Peyer's patch (tissue), 4 donors: ENCODE data around the gene FAM236B. TPM values are rescaled to one million over a fixed set of nuclear protein-coding genes. Genes with fewer than 3 reads are reported as not detected.
"Not testable (repeated sequence)": the region's sequence is repeated elsewhere in the genome, so short reads cannot be mapped to it uniquely, and the experiment has no call there.

Source experiments
- DNase-seq, 3 donors: peaks; one replicate each; pipeline ENCODE4 v3.0.0-alpha.2; 2017 to 2019
- H3K27ac ChIP-seq, 4 donors: fragments of 200-600 bp; sonication (generic); one replicate each; pipeline ENCODE4 v1.5.1; 2016 to 2019
- H3K27me3 ChIP-seq, 2 donors: fragments of 200-600 bp; sonication (generic); one replicate each; pipeline ENCODE4 v1.5.1; 2019
- H3K36me3 ChIP-seq, 3 donors: fragments of 200-600 bp; sonication (generic); one replicate each; pipeline ENCODE4 v1.5.1; 2016 to 2019
- H3K4me1 ChIP-seq, 4 donors: fragments of 200-600 bp; sonication (generic); one replicate each; pipeline ENCODE4 v1.5.1; 2016 to 2019
- H3K4me3 ChIP-seq, 4 donors: fragments of 200-600 bp; sonication (generic); 1 replicate in 3 of 4; 2 replicates in 1 of 4; pipeline ENCODE4 v1.5.1; 2016 to 2019; ENCODE audit warnings: mild to moderate bottlenecking in 1 of 4
- H3K9me3 ChIP-seq, 4 donors: fragments of 200-600 bp; sonication (generic); one replicate each; pipeline ENCODE4 v1.5.1; 2016 to 2019; ENCODE audit warnings: mild to moderate bottlenecking in 1 of 4
- total RNA-seq, 4 donors: library from RNA; depleted of rRNA; stranded (reverse); fragments of >200 nt; gene quantifications; one replicate each; pipeline ENCODE4 v1.1.0, GENCODE V29; 2016

The FAM236B gene
- total RNA-seq = not detected

DNA sequence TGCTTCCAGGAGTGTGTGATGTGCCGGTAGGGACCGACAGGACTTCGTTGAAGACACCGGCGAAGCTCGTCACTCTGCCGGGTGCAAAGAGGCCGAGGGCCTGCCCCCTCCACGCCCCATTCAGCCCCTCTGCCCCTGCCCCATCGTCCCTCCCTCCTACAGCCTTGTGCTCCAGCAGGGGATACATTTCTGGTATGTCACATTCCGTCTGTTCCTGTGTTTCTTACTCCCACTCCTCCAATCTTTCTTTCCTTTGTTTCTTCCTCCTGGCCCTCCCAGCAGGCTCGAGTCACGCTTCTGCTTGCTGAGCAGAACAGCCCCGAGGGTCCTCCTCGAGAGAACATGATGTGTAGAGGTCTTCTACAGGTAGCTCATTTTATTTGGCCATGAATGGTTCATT is at the start of gene FAM236B:
TSS of gene FAM236B (minus strand) at position 101 of the 400 bp plus-strand sequence. CDS start at position 1, 100 bp downstream.
- not testable (repeated sequence) for H3K27ac ChIP-seq, H3K9me3 ChIP-seq, H3K4me3 ChIP-seq, H3K27me3 ChIP-seq, H3K36me3 ChIP-seq, H3K4me1 ChIP-seq, DNase-seq

DNA sequence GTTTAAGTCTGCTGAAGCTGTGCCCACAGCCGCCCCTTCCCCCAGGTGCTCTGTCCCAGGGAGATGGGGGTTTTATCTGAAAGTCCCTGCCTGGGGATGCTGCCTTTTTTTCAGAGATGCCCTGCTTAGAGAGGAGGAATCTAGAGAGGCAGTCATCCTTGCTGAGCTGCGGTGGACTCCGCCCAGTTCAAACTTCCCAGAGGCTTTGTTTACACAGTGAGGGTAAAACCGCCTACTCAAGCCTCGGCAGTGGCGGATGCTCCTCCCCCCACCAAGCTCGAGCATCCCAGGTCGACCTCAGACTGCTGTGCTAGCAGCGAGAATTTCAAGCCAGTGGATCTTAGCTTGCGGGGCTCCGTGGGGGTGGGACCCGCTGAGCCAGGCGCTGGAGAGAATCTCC is 48.2 kb upstream of the FAM236B start:
- H3K4me1 ChIP-seq, H3K9me3 ChIP-seq, H3K27me3 ChIP-seq, H3K27ac ChIP-seq, DNase-seq, H3K36me3 ChIP-seq, H3K4me3 ChIP-seq: not testable (repeated sequence)

DNA sequence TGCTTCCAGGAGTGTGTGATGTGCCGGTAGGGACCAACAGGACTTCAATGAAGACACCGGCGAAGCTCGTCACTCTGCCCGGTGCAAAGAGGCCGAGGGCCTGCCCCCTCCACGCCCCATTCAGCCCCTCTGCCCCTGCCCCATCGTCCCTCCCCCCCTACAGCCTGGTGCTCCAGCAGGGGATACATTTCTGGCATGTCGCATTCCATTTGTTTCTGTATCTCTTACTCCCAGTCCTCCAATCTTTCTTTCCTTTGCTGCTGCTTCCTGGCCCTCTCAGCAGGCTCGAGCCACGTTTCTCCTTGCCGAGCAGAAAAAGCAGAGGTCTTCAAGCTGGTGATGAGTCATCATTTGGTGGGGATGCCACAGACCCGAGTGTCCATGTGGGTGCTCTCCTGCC is 25.6 kb upstream of the FAM236B start, which contains the start of gene FAM236D:
TSS of gene FAM236D (minus strand) at position 101 of the 400 bp plus-strand sequence. CDS start at position 1, 100 bp downstream.
- not testable (repeated sequence) for DNase-seq, H3K4me3 ChIP-seq, H3K4me1 ChIP-seq

DNA sequence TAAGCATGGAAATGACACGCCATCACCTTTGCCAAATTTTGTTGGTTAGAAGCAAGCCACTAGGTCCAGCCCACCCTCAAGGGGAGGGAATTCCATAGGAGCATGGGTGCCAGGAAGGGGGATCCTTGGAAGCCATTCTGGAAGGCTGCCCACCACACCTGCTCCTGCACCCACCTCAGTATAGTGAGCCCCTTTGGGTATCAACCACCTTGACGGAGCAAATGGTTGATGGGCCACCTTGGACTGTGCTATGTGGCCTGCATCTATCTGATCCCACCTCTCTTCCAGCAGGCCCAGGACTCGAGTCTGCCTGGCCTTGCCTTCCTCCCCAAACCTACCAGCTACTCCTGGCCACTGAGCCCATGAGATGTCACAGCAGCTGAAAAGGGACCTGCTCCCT is 7.9 kb upstream of the FAM236B start:
- H3K4me1 ChIP-seq, H3K27ac ChIP-seq, H3K4me3 ChIP-seq, DNase-seq, H3K36me3 ChIP-seq, H3K27me3 ChIP-seq, H3K9me3 ChIP-seq: not testable (repeated sequence)

More for the DNA sequence above, 25.6 kb upstream of the FAM236B start, which contains the start of gene FAM236D:
- H3K27me3 ChIP-seq, H3K9me3 ChIP-seq, H3K27ac ChIP-seq, H3K36me3 ChIP-seq: not testable (repeated sequence)

DNA sequence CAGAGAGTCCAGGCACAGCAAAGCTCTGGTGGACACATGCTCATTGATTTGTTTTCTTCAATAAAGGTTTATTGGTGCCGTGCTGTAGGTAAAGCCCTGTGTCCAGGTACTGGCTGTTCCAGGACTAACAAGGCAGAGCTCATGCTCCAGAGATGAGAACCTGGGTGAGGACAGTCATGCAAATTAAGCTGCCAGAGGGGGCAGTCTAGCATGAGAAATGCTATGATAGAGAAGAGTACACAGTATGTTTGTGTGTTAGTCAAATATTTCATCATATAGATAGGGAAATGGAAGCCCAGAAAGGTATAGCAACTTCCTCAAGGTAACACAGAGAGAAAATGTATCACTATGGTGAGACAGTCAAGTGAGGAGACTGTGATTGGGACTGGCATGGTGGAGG is 5.7 kb upstream of the FAM236B start:
- H3K4me3 ChIP-seq, H3K36me3 ChIP-seq, H3K27ac ChIP-seq, H3K9me3 ChIP-seq, H3K27me3 ChIP-seq, H3K4me1 ChIP-seq, DNase-seq: not testable (repeated sequence)

DNA sequence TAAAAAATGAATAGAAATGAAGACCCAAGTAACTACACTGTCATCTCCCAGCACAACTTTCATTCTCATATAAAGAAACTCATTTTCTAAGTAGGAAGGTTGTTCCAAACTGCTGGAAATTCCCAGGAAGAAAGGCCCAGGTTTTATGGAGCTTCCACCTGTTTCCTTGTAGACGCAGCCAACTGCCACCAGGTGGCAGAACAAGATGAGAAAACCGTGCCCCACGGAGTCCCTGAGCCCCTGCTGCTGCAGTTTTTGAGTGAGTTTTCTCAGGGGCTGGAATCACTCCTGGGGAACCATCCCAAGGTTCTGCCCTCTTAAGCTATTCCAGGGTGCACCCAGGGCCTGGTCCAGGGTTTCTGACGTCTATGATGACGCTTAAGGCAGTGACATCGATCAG is 1.5 kb upstream of the FAM236B start:
- not testable (repeated sequence) for H3K9me3 ChIP-seq, H3K4me3 ChIP-seq

DNA sequence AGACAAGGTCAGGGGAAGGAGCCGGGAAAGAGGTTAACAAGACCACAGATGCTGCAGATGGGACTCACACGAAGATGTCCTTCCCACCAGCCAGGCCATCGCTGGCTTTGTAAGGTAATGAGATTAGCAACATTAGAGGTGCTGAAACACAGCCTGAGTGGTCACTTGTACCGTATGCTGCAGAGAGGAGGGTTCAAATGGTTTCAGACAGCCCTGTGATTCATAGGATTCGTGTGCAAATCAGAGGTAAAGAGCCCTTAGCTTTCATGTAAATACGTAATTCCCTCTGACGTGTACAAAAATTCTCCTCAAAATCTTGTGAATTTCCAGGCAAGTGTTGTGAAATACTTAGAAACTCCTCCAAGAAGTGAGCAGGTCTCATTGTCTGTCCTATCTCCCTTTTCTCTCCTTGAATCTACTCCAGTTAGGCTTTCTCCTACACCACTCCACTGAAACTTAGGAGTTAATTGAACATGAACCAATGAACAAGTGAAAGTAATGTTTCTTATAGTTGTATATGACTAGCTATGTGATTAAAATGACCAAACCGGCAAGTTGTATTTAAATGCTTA is 991 bp upstream of the FAM236B start:
- H3K27me3 ChIP-seq, H3K36me3 ChIP-seq, H3K27ac ChIP-seq, H3K4me1 ChIP-seq, H3K4me3 ChIP-seq, H3K9me3 ChIP-seq, DNase-seq: not testable (repeated sequence)

More for the DNA sequence above, 1.5 kb upstream of the FAM236B start:
- H3K27ac ChIP-seq, H3K36me3 ChIP-seq, DNase-seq, H3K27me3 ChIP-seq, H3K4me1 ChIP-seq: not testable (repeated sequence)

DNA sequence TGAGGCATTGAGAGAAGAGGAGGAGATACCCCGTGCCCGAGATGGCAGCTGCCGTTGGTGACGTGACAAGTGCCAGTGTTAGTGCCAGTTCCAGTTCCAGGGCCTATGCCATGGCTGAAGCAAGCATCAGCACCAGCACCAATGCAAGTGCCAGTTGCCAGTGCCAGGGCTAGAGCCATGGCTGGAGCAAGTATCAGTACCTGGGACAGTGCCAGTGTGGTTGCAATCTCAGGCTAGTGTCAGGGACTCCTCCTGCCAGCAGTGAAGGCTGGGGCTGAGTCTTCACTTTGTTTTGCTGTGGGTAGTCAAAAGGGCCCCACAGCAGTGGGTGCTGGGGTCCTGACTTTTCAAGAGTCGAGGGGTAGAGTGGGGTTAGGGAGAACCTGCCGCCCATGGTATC is 4.3 kb downstream of the FAM236B start:
- H3K4me3 ChIP-seq, H3K27ac ChIP-seq, H3K4me1 ChIP-seq, H3K9me3 ChIP-seq, DNase-seq, H3K36me3 ChIP-seq, H3K27me3 ChIP-seq: not testable (repeated sequence)

DNA sequence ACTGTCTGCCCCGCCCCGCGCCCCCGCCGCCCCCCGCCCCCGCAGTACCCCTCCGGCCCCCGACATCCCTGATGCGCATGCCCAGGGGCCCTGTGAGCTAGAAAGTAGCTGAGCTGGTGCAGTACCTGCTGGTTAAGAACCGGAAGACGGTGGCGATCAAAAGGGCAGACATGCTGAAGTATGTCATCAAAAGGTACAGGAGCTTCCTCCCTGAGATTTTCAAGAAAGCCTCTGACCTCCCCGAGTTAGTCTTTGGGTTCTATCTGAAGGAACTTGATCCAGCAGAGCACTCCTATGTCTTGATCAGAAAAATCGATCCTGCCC is 5.0 kb downstream of the FAM236B start:
- not testable (repeated sequence) for H3K4me3 ChIP-seq, H3K9me3 ChIP-seq, H3K4me1 ChIP-seq, H3K36me3 ChIP-seq, H3K27me3 ChIP-seq, H3K27ac ChIP-seq, DNase-seq

DNA sequence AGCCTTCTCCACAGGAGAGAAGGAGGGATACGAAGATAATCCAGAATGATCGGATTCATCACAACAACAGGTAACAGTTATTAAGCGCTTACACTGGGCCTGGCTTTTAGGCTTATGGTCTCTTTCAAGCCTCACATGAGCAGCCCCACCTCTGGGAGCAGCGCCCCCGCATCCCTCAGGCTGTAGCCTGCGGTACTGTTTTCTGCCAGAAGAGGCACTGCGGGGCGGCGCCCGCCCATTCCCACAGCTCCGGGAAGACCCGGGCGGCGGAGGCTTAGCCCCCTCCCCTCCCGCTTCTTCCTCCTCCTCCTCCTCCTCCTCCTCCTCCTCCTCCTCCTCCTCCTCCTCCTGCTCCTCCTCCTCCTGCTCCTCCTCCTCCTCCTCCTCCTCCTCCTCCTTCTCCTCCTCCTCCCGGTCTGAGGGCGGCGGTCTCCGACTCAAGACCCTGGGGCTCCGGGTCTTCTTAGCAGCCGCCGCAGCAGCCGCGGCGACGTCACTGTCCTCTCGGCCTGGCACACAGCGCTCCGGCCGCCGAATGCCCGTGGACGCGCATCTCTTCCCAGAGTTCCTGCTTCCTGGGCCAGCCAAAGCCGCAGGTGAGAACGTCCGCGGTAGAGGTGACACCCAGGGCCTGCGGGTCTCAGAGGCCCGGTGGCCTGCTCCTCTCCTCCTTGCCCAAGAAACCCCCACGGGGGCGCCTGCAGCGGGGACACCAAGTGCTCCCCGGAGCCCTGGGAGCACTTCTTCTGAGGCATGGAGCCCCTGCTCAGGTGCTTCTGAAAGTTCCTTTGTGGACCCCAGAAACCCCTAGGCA is 5.6 kb downstream of the FAM236B start, which contains the start of gene DMRTC1B:
TSS of gene DMRTC1B (plus strand) at position 238 of the 814 bp plus-strand sequence. CDS start 68,246 bp downstream, outside the sequence.
- not testable (repeated sequence) for DNase-seq, H3K9me3 ChIP-seq

DNA sequence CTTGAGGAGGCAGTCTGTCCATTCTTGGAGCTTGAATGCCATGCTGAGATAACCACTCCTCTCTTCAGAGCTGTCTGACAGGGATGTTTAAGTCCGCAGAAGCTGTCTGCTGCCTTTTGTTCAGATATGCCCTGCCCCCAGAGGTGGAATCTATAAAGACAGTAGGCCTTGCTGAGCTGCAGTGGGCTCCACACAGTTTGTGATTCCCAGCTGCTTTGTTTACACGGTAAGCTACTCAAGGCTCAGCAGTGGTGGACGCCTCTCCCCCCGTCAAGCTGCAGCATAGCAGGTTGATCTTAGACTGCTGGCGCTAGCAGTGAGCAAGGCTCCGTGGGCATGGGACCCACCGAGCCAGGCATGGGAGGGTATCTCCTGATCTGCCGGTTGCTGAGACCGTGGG is 22.0 kb downstream of the FAM236B start:
- not testable (repeated sequence) for H3K4me1 ChIP-seq, H3K27ac ChIP-seq, DNase-seq, H3K9me3 ChIP-seq, H3K27me3 ChIP-seq, H3K36me3 ChIP-seq, H3K4me3 ChIP-seq

More for the DNA sequence above, 5.6 kb downstream of the FAM236B start, which contains the start of gene DMRTC1B:
- not testable (repeated sequence) for H3K4me1 ChIP-seq, H3K27ac ChIP-seq, H3K36me3 ChIP-seq, H3K4me3 ChIP-seq, H3K27me3 ChIP-seq

DNA sequence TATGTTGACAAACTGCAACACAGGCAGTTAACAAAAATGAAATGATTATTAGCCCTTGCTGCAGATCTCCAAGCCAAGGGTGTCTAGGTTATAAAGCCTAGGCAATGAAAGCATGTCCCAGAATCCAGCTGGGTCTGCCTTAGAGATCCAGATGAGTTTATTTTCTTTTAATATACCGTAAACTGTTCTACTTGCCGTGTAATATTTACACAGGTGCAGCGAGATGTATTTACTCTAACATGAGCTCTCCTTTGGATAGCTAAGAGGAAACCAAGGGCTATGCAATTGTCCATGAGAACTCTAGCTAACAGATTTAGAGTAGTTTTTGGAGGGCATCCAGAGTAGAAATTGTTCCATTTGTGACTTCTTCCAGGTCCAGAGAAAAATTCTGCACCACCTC is 33.9 kb downstream of the FAM236B start:
- DNase-seq, H3K27ac ChIP-seq, H3K36me3 ChIP-seq, H3K4me1 ChIP-seq, H3K27me3 ChIP-seq, H3K9me3 ChIP-seq, H3K4me3 ChIP-seq: not testable (repeated sequence)

DNA sequence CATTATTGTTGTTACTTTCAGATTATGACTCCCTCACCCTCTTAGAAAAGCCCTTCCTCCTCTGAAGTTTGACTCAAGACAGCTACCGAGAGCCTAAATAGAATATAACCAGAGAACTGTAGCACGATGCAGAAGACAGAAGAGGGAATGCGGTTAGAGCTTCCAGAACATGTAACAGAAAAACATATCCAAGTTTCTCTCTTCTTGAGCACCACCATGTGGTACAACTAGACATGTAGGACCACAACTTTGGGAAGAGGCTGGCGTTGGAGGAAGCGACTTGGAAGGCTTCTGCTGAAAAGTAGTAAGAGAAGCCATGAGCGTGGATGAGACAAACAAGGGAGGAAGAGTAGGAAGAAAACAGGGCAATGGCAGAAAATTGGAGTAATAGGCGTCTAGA is 36.9 kb downstream of the FAM236B start:
- H3K27ac ChIP-seq, DNase-seq, H3K4me3 ChIP-seq, H3K4me1 ChIP-seq, H3K9me3 ChIP-seq, H3K27me3 ChIP-seq, H3K36me3 ChIP-seq: not testable (repeated sequence)
